ENCODE data around the gene OVCA2.

The OVCA2 gene

DNA sequence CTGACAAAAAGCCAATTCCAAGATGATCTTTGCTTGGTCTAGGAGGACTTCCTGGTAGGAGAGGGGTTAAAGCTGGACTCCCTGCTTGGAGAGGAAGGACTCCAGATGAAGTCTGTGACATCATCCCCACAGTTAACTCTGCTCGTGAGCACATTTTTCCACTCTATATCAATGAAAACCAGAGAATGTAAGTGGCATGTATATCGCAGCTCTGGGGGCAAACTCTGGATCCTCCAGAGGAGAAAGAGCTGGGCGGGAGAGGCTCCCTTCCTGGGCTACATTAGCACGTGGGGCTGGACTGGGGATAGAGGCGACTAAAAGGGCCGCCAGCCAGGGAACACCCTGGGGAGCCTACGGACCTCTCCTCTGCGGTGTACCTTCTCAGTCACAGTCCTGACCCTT is 47.2 kb downstream of the OVCA2 start:
- DNase-seq, result no peak

DNA sequence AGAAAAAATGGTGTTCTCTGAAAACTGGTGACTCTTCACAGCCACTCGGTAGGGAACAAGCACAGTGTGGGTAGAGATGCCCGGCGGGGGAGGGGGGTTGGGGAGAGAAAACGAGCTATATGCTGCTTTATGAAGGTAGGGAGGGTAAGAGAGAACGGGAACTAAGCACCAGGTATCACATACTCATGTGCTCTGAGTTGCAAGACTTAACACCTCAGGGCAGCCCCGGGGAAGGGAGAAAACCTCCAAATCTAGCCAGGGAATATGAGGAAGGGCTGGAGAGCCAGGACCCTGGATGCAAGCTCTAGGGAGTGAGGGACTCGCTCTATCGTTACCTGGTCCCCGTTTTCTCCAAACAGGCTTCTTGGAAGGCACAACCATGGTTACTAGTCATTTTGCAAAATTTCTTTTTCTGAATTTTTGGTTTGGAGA is 48.4 kb downstream of the OVCA2 start:
- DNase-seq, result no peak

DNA sequence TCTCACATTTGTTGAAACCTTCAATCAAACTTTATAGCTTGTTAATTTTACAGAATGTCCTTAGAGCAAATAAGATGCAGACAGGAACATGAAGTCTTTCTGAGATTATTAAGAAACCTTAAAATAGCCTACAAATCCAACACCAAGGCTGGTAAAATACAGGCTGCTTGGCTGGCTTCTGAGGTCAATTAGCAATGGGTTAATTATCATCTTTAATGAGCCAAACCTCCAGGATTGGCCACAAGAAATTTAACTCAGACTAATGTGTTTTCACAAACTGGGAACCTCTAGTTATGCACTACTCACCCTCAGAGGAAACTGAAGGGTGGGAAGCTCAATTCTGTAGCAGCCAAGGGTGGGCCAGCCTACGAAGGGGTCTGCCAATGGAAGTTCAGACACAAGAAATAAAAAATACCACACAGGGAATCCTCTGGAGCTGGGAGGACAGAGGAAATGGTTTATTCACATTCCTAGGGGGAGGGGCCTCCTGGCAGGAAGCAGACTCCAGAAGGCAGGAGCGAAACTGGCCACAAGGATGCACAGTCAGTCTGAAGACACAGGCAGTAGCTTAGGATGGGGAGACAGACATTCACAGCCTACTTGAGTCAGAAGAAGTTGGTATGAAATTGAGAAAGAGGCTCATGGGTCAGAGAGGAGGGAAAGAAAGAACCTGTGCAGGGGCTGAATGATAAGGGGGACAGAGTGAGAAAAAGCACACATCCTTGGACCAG is 49.1 kb downstream of the OVCA2 start:
- no peak for DNase-seq

DNA sequence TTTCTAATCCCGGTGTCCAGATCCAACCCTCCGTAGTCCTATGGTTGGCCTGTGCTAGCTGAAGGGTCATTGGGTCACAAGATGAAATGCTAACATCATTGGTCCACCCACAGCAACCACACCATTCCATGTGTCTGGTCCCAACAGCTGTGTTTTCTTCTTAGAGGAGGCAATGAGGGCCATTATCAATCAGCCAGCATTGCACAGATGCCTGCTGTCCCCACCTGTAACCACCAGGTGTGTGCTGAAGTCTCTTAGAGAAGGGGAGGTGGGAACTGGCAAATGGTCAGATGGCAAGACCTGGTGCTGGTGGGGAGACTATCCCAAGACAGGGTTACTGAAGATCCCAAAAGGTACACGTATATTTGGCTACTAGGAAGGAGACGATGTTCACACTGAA is 50.4 kb downstream of the OVCA2 start:
- DNase-seq, result no peak

All from NCI-H2029 (cell line).